GM19240 (cell line): ENCODE measurements around the gene TBATA.

Experiments used
- DNase-seq: peaks from one replicate; pipeline ENCODE4 v3.0.0; 2011; ENCODE audit warnings: low spot score; ENCODE audit not compliant: insufficient read length

Gene TBATA

DNA sequence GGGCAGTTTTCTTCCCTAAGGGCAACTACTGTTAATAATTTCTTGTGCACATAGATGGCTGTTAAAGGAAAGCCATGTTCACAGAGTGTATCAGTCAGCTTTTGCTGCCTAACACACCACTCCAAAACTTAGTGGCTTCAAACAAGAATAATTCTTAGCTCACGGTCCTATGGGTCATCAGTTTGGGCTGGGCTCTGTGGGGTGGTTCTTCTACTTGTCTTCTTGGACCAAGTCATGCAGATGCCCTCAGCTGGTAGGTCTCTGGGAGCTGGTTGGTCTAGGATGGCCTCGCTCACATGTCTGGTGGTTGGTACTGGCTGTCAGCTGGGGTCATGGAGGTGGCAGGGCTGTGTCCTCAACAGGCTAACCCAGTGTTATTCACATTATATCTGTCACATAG is 39.6 kb downstream of the TBATA start:
- DNase-seq = no peak

GRCh38 chr10:70744617-70745143 is 40.5 kb downstream of the TBATA start:
- DNase-seq = no peak

DNA sequence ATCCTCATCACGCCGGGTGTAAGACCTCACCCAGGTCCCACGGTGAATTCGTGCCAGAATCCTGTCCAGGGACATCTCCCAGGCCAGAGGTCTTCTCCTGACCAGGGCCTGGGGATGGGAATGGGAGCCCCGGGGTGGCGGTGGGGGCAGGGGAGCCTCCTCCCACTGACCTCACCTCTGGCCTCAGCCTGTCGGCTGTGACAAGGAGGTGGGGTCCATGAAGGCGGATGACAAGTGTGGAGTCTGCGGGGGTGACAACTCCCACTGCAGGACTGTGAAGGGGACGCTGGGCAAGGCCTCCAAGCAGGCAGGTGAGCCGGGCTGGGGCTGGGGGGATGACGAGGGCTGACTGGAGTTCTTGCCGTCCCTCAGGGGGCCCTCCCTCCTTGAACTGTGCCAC is 41.3 kb downstream of the TBATA start:
- DNase-seq = no peak

- no peak for DNase-seq
Observed at GRCh38 chr10:70743430-70743788, 41.8 kb downstream of the TBATA start.

DNA sequence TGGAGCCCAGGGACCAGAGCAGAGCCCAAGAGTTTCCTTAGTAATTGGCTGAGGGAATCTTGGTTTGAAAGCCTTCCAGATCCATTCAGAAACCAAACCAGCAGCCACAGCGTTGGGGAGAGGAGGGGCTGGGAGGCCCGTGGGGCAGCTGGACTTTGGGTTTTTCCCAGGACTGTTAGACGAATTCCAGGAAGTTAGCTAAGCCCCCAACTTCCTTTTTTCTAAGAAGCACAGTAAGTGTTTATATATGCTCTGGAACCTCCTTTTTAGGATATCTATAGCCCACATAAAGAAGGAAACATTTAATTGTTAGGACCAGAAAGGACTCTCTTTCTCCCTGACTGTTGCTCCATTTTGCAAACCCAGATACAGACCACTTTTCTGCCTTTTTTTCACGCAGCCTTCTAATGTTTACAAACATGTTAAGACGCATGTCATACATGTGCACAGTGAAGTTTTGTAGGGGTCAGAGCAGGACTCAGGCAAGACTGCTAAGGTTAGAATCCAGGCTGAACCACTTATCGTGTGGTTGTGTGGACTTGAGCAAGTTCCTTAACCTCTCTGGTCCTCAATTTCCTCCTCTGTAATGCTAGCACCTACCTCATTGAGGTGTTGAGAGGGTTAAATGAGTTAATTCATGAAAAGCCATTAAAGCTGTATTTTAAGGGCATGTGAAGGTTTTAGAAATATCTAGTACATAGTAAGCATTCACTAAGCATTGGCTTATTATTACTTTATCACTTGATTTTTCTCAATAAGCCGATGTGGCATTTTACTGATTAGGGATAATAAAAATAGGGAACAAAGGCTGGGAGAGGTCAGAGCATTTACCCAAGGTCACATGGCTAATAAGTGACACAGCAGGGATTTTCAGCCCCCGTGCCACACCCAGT is 42.4 kb downstream of the TBATA start:
- DNase-seq = no peak

DNA sequence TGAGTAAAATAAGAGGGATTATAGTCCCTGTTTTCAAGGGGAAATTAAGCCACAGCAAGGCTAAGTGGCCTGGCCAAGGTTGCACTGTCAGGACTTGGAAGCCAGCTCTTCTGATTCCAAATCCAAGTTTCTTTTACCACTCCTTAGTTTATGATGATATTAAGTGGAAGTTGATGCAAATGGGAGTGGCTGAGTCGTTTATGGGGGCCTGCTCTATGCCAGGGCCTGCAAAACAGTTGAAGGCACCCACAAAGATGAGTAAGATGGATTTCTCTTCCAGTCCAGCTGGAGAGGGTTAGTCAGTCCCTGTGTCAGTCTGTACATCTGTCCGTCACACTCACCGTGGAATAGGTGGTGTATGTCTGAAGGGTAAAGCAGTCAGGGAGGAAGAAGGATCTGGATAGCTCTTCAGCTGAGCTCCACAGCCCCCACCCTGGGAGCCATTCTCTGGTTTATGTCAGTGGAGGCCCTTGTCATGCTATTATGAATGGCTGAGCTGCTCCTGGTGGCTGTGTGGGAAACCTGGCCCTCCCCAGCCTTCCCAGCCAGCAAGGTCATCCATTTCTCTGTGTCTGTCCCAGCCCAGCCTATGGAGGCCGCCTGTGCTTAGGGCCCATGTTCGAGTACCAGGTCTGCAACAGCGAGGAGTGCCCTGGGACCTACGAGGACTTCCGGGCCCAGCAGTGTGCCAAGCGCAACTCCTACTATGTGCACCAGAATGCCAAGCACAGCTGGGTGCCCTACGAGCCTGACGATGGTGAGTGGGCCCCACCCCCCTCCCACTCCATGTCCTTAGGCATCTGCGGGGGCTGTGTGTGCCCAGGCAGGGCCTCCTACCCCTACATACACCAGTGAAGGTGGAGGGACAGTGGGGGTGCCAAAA is 44.5 kb downstream of the TBATA start:
- DNase-seq = no peak

GRCh38 chr10:70738761-70739121 is 46.4 kb downstream of the TBATA start:
- DNase-seq = no peak

- DNase-seq = no peak
Observed at GRCh38 chr10:70738006-70738760, 47.0 kb downstream of the TBATA start.

- DNase-seq = no peak
Observed at GRCh38 chr10:70737250-70737649, 47.9 kb downstream of the TBATA start.

- no peak for DNase-seq
Observed at GRCh38 chr10:70736525-70736924, 48.7 kb downstream of the TBATA start.

DNA sequence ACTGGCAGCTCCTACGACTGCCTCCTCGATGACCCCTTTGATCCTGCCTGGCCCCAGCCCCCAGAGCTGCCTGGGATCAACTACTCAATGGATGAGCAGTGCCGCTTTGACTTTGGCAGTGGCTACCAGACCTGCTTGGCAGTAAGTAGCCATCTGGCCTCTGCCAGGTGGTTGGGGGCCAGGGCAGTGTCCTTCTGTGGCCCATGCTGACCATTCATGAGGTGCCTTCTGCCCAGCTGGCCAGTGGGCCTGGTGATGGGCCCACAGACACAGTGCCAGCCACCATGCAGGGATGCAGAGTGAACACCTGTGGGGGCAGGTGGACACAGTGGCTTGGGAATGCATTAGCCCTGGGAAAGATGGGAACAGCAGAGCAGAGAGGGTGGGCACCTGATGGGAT is 50.0 kb downstream of the TBATA start:
- DNase-seq = no peak

GRCh38 chr10:70733051-70733450 is 52.1 kb downstream of the TBATA start:
- no peak for DNase-seq

DNA sequence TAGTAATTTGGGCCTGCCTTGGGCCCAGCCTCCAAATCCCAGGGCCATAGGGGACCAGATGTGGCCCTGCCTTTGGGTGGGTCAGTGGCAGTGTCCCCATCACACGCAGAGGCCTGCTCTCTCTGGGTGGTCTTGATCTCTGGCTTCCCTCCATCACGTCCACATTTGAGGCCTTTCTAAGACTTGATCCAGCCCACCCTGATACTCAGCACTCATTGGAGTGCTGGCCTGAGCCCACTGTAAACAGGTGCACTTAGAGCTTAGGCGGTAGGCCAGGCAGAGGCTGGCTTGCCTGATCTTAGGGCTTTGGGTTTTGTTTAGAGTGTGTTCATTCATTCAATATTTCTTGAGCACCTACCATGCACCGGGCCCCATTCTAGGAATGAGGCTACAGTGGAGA is 52.6 kb downstream of the TBATA start:
- no peak for DNase-seq

- no peak for DNase-seq
Observed at GRCh38 chr10:70730955-70731354, 54.2 kb downstream of the TBATA start.

DNA sequence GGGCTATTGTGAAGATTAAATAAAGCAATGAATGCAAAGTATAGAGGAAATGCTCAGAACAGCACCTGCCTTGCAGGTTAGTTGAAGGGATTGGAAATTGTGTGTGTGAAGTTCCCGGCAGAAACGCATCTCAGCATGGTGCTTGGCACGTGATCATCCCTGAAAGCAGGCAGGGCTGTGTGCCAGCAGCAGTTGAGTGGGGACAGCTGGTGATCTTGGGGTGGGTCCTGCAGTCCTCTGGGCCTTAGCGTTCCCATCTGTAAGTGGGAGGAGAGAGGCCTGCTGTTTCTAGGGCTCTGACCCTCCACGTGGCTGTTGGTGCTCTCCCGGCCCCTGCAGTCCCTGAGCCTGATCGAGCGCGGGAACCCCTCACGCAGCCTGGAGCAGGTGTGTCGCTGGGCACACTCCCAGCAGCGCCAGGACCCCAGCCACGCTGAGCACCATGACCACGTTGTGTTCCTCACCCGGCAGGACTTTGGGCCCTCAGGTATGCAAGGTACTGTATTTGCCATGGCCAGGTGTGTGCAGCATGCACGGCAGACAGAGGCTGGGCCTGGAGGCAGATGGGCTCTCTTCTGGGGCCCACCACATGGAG is 55.3 kb downstream of the TBATA start:
- DNase-seq = no peak

- no peak for DNase-seq
Observed at GRCh38 chr10:70728328-70728727, 56.8 kb downstream of the TBATA start.

- no peak for DNase-seq
Observed at GRCh38 chr10:70726909-70727495, 58.2 kb downstream of the TBATA start.

GRCh38 chr10:70723771-70724170 is 61.4 kb downstream of the TBATA start:
- DNase-seq = no peak

- no peak for DNase-seq
Observed at GRCh38 chr10:70722820-70723424, 62.3 kb downstream of the TBATA start.
